ENCODE results near the gene GTPBP8. TPM values are rescaled to one million over a fixed set of nuclear protein-coding genes. Genes with fewer than 3 reads are reported as not detected.

The GTPBP8 gene
- total RNA-seq (2014; rRNA removed; shearing (Covaris generic)) (20.1 and 34.3 TPM in 2 replicates), polyA plus RNA-seq (2016; fragmentation: Nextera tagmentation; extraction: Ambion mirVana) (20.3 and 22.3 TPM in 2 replicates)

GRCh38 chr3:112990672-112991602 lies at the start of gene GTPBP8:
Gene GTPBP8, plus strand, starts transcription at chr3:112990984. Its CDS starts 16 bp downstream, at chr3:112991000.
- Histone ChIP-seq H3K4me1 (ENCODE audit: insufficient read depth) (peaks cover 15% of the 10 kb centered on the region), H3K4me2 (ENCODE audit: unreplicated experiment) (peak within 1 kb of the TSS; percentile 93), H3F3A (ENCODE audit: insufficient read depth) (no peaks in the 10 kb centered on the region), H3K9ac (peak within 1 kb of the TSS; percentile 85), H3K79me2 (ENCODE audit: insufficient read depth) (peaks cover 50% of the 10 kb centered on the region), H3K4me3 (peak within 1 kb of the TSS; percentile 96), H3K27ac (peak within 1 kb of the TSS; percentile 81), H4K20me1 (ENCODE audit: insufficient read depth) (no peaks in the 10 kb centered on the region), H3K9me3 (ENCODE audit: low read depth) (no peaks in the 10 kb centered on the region), H3K36me3 (ENCODE audit: low read depth) (no peaks in the 10 kb centered on the region; the same call in 1 of the 2 replicates), H3K27me3 (replicated peaks; ENCODE audit: insufficient read depth) (no peaks in the 10 kb centered on the region), H3K9me2 (ENCODE audit: insufficient read depth) (no peaks in the 10 kb centered on the region), H2AFZ (peak within 1 kb of the TSS; percentile 96)
- DNase-seq: peak; percentile 97
- 2 to 3% methylated on average over 69 to 70 of the region's 70 CpGs for WGBS, 2 experiments (ENCODE audit: low coverage in 1 of 2, low lambda C conversion rate in 2 of 2, missing lambda C conversion rate in 2 of 2)
- TF ChIP-seq EZH2 (IDR thresholded peaks at IDR 0.05; ENCODE audit: insufficient read depth, poor library complexity, severe bottlenecking): no peak
- TF ChIP-seq EZH2phosphoT487 (IDR thresholded peaks at IDR 0.05; ENCODE audit: insufficient read depth, low read depth): no peak
- in situ Hi-C loops (cut with MboI): no loop called here

DNA sequence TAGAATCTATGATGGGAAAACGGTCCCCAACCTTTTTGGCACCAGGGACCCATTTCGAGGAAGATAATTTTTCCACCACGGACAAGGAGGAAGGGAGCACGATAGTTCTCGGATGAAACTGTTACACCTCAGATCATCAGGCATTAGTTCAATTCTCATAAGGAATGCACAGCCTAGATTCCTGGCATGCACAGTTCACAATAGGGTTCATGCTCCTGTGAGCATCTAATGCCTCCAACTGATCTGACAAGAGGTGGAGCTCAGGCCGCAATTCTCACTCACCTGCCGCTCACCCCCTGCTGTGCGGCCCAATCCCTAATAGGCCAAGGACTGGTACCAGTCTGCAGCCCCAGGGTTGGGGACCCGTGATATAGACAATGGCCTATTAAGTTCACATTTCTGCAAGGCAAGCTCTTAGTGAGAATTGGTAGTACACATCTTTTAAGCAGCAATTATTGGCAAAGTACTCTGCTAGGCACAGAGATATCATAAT lies 42.4 kb upstream of the GTPBP8 start:
- Histone ChIP-seq H2AFZ (no peak overlapping the region), H3K79me2 (ENCODE audit: insufficient read depth) (no peaks in the 10 kb centered on the region), H3K4me2 (ENCODE audit: unreplicated experiment) (no peak overlapping the region), H3K9me2 (ENCODE audit: insufficient read depth) (no peaks in the 10 kb centered on the region), H3F3A (ENCODE audit: insufficient read depth) (no peaks in the 10 kb centered on the region), H3K4me3 (no peak overlapping the region), H3K36me3 (ENCODE audit: low read depth) (no peaks in the 10 kb centered on the region), H3K9ac (no peak overlapping the region), H3K27me3 (replicated peaks; ENCODE audit: insufficient read depth) (no peaks in the 10 kb centered on the region), H3K27ac (no peak overlapping the region), H4K20me1 (ENCODE audit: insufficient read depth) (no peaks in the 10 kb centered on the region), H3K4me1 (ENCODE audit: insufficient read depth) (no peaks in the 10 kb centered on the region), H3K9me3 (ENCODE audit: low read depth) (no peaks in the 10 kb centered on the region)
- no peak for TF ChIP-seq EZH2phosphoT487 (IDR thresholded peaks at IDR 0.05; ENCODE audit: insufficient read depth, low read depth)
- TF ChIP-seq EZH2 (IDR thresholded peaks at IDR 0.05; ENCODE audit: insufficient read depth, poor library complexity, severe bottlenecking): no peak
- DNase-seq: no peak
- 60 to 67% methylated on average over 9 of the region's 9 CpGs for WGBS, 2 experiments (ENCODE audit: low coverage in 1 of 2, low lambda C conversion rate in 2 of 2, missing lambda C conversion rate in 2 of 2)
- in situ Hi-C loops (cut with MboI): loop anchor here (25.0 kb wide), 1 partner anchor 111 kb away; the partner anchor contains the start of gene CD200R1L

GRCh38 chr3:112956351-112956750 lies 34.4 kb upstream of the GTPBP8 start:
- Histone ChIP-seq H3K4me2 (ENCODE audit: unreplicated experiment) (no peak overlapping the region), H3K27me3 (replicated peaks; ENCODE audit: insufficient read depth) (peaks cover 6% of the 10 kb centered on the region; the same call in 1 of the 2 replicates), H3K4me1 (ENCODE audit: insufficient read depth) (no peaks in the 10 kb centered on the region), H3K9ac (no peak overlapping the region), H4K20me1 (ENCODE audit: insufficient read depth) (no peaks in the 10 kb centered on the region), H3K36me3 (ENCODE audit: low read depth) (no peaks in the 10 kb centered on the region), H3K9me2 (ENCODE audit: insufficient read depth) (no peaks in the 10 kb centered on the region), H3K27ac (no peak overlapping the region), H3K4me3 (no peak overlapping the region), H3K9me3 (ENCODE audit: low read depth) (no peaks in the 10 kb centered on the region), H2AFZ (no peak overlapping the region), H3F3A (ENCODE audit: insufficient read depth) (no peaks in the 10 kb centered on the region), H3K79me2 (ENCODE audit: insufficient read depth) (no peaks in the 10 kb centered on the region)
- DNase-seq: no peak
- TF ChIP-seq EZH2phosphoT487 (IDR thresholded peaks at IDR 0.05; ENCODE audit: insufficient read depth, low read depth) (no peak), EZH2 (IDR thresholded peaks at IDR 0.05; ENCODE audit: insufficient read depth, poor library complexity, severe bottlenecking) (no peak)
- in situ Hi-C loops (cut with MboI): no loop called here

DNA sequence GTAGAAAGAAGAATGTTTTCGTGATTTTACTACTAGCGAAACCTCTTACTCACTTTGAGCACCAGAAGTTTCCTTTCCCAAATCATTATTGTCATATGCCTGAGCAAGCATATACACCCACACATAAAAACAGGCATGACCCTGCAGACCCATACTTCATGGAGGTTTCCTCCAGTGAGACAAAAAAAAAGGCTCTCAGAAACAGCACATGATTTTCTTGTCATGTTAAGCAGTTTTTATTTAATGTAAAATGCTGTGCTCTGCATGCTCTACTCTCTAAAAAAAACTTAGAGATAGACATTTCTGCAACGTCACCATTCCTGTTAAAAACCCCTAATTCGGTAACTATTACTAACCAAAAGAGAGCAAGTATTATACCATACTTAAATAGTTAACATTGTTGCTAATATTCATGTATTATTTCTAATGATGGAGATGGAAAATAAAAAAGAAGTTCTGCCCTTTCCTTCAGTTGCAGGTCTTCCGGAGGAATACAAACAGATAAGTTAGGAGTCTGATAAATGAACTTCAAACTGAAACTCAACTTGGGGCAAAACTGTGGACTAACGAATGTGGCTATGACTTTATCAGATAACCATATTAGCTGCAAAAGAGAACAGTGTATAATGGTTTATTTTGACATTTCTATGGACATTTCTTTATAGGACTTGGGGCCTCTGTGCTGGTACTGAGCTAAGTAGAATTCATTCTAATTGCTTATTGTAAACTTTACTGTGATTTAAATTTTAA lies 31.8 kb upstream of the GTPBP8 start:
- Histone ChIP-seq H3K4me3 (no peak overlapping the region), H3K27me3 (replicated peaks; ENCODE audit: insufficient read depth) (peaks cover 6% of the 10 kb centered on the region; the same call in 1 of the 2 replicates), H3K27ac (no peak overlapping the region), H3K4me2 (ENCODE audit: unreplicated experiment) (no peak overlapping the region), H4K20me1 (ENCODE audit: insufficient read depth) (no peaks in the 10 kb centered on the region), H3F3A (ENCODE audit: insufficient read depth) (no peaks in the 10 kb centered on the region), H3K4me1 (ENCODE audit: insufficient read depth) (no peaks in the 10 kb centered on the region), H3K79me2 (ENCODE audit: insufficient read depth) (no peaks in the 10 kb centered on the region), H3K36me3 (ENCODE audit: low read depth) (no peaks in the 10 kb centered on the region), H3K9me3 (ENCODE audit: low read depth) (no peaks in the 10 kb centered on the region), H3K9ac (no peak overlapping the region), H3K9me2 (ENCODE audit: insufficient read depth) (no peaks in the 10 kb centered on the region), H2AFZ (no peak overlapping the region)
- 79 to 90% methylated on average over 6 of the region's 6 CpGs for WGBS, 2 experiments (ENCODE audit: low coverage in 1 of 2, low lambda C conversion rate in 2 of 2, missing lambda C conversion rate in 2 of 2)
- TF ChIP-seq EZH2phosphoT487 (IDR thresholded peaks at IDR 0.05; ENCODE audit: insufficient read depth, low read depth) (no peak), EZH2 (IDR thresholded peaks at IDR 0.05; ENCODE audit: insufficient read depth, poor library complexity, severe bottlenecking) (no peak)
- no peak for DNase-seq
- in situ Hi-C loops (cut with MboI): no loop called here
